Activated CD8-positive, alpha-beta memory T cell treated with anti-CD3 and anti-CD28 coated beads, Interleukin-2, amount 50 U/mL, for 24 hours (primary cell): Measurements from ENCODE around the gene TIGIT.
"Not testable (repeated sequence)": the region's sequence is repeated elsewhere in the genome, so short reads cannot be mapped to it uniquely, and the experiment has no call there.

Experiments
- DNase-seq: peaks from one replicate; pipeline ENCODE4 v3.0.0-alpha.2; 2020; ENCODE audit errors: extremely low read depth

Gene TIGIT

GRCh38 chr3:114293838-114294535 is at the start of gene TIGIT:
TIGIT (plus strand) TSS chr3:114294028; CDS start chr3:114294062, 34 bp downstream.
- no peak for DNase-seq

- DNase-seq = no peak
These were observed 40.9 kb upstream of the TIGIT start for GRCh38 chr3:114252954-114253353.

DNA sequence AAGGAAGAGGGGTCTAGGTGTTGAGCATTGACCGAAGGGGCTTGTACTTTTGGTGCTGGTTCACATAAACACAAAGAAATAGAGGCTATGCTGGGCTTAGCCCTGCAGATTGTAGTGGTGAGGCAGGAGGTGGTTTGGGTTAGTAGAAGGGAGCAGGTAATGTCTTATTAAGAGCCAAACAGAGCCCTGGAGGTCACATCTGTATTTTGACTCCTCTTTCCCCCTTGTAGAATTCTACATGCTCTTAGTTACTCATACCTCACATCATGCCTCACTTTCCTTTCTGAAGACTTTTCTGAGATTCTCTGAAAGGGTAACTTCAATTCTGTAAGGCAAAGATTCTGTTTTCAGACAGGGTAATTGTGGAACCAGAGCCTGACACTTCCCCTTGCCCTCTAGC is 40.3 kb upstream of the TIGIT start:
- no peak for DNase-seq

GRCh38 chr3:114259566-114259965 is 34.3 kb upstream of the TIGIT start:
- DNase-seq = no peak

- no peak for DNase-seq
These were observed 33.7 kb upstream of the TIGIT start for GRCh38 chr3:114260152-114260551.

GRCh38 chr3:114270019-114270418 is 23.8 kb upstream of the TIGIT start:
- DNase-seq = no peak

GRCh38 chr3:114272271-114272670 is 21.6 kb upstream of the TIGIT start:
- DNase-seq = no peak

DNA sequence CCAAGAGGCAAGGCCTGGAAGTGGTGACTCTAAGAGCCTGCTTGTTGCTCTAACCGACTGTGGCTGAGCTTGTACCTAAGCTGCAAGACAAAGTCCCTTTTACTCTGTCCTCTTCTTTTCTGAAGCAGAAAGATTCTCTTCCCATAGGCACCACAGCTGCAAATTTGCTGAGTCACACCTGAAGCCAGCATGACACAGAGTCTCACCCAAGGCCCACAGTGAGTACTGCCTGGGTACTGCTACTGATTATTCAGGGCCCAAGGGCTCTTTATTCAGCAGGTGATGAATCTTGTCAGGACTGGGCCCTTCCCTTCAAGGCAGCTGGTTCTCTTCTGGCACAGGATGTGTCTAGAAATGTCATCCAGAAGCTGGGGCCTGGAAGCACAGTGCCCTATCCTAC is 18.9 kb upstream of the TIGIT start:
- no peak for DNase-seq

DNA sequence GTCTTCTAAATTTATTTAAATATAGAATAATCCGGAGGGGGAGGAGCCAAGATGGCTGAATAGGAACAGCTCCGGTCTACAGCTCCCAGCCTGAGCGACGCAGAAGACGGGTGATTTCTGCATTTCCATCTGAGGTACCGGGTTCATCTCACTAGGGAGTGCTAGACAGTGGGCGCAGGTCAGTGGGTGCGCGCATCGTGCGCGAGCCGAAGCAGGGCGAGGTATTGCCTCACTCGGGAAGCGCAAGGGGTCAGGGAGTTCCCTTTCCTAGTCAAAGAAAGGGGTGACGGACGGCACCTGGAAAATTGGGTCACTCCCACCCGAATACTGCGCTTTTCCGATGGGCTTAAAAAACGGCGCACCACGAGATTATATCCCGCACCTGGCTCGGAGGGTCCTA is 17.0 kb upstream of the TIGIT start:
- DNase-seq = not testable (repeated sequence)

GRCh38 chr3:114284644-114285043 is 9.2 kb upstream of the TIGIT start:
- DNase-seq = no peak

DNA sequence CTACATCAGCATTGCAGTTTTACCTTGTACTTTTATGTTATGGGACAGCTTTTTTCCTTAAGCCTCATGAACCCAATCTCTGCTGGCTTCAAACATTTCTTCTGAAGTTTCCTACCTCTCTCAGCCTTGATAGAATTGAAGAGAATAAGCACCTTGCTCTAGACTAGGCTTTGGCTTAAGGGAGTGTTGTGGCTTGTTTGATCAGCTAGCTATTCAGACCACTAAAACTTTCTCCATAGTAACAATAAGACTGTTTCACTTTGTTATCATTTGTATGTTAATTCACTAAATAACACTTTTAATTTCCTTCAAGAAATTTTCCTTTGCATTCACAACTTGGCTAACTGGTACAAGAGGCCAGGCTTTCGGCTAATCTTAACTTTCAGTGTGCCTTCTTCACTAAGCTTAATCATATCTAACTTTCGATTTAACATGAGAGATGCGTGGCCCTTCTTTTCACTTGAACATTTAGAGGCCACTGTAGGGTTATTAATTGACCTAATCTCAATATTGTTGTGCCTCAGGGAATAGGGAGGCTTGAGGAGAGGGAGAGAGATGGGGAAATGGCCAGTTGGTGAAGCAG is 8.1 kb upstream of the TIGIT start:
- no peak for DNase-seq

- DNase-seq = no peak
These were observed 7.6 kb upstream of the TIGIT start for GRCh38 chr3:114286266-114286665.

DNA sequence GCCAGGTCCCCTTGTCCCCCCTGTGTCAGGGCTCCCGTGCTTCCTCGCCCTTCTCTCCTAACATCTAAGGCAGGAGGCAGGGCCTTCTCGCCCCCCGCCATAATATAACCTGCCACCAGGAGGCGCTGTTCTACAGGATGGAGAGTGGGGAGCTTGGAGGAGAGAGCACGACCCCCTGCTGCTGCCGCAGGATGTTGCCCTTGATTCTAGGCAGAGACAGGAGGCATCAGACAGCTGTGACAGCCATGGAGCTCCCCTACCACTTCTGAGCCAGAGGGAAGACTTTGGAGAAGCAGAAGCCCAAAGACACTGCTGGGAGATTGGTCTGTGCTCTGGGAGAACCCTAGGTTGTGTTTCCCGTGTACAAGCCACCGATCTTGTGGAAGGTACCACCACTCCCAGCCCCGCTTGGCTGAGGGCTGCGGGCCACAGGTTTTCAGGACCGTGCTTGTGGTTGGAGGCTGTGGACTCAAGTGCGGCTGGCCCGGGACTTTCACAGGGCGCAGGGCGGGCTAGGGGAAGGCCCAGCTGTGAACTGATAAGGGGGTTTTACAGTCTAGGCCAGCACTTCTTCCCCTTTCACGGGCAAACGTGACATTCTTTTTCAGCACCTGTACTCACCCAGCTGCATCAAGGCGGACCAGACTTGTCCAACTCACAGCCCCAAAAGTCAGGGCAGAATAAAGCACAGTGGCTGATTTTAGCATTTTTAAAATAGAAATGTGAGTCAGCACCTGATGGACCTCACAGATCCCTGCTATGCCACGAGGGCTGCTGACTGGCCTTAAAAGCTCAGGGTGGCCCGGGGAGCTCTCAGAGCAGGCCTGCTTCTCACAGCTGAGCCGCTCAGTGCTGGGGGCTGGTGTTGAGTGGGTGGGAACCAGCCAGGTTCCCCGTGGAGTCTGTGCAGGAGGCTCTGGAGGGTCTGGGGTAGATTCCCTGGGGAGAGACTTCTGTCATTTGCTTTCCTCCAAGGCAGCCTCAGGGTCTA is 2.6 kb upstream of the TIGIT start:
- DNase-seq = peak; percentile 89

DNA sequence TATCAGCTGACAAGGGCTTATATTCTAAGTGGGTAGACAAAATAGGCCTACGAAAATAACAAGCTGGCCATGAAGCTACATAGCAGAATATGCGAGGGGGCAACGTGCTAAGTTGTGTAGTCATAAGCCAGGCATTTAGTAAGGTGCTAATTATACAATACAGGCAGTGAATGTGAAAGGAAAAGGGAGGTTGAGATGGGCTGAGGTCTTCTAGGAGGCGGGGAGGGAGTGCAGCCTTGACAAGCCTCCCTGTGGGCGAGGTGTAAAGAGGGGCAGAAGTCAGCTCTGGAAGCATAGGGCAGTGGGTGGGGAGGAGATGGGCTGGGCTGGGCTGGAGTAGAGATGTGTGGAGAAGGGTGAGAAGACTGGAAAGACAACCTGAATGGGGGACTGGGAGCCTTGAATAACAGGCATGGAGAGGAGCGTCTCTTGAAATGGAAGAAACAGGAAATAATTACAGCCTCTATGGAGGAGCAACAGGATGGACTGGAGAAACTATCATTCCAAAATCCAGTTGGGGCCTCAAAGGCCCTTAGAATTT is 1.2 kb downstream of the TIGIT start:
- DNase-seq = no peak

- no peak for DNase-seq
These were observed 2.1 kb downstream of the TIGIT start for GRCh38 chr3:114295946-114296345.

DNA sequence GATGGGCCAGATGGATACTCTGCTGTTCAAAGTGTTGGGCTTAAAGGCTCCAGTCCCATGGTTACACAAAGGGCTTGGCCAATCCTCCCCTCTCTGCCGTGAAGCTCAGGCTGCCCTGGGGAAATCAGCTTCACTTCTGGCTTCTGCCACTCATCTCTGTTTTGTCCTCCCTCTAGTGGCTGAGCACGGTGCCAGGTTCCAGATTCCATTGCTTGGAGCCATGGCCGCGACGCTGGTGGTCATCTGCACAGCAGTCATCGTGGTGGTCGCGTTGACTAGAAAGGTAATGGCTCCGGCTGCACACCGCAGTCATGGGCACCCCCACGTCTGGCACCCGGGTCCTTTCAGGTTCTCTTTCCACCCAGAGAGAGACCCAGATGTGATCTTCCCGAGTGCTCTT is 5.6 kb downstream of the TIGIT start:
- DNase-seq = no peak

GRCh38 chr3:114299941-114300624 is 6.3 kb downstream of the TIGIT start:
- no peak for DNase-seq

DNA sequence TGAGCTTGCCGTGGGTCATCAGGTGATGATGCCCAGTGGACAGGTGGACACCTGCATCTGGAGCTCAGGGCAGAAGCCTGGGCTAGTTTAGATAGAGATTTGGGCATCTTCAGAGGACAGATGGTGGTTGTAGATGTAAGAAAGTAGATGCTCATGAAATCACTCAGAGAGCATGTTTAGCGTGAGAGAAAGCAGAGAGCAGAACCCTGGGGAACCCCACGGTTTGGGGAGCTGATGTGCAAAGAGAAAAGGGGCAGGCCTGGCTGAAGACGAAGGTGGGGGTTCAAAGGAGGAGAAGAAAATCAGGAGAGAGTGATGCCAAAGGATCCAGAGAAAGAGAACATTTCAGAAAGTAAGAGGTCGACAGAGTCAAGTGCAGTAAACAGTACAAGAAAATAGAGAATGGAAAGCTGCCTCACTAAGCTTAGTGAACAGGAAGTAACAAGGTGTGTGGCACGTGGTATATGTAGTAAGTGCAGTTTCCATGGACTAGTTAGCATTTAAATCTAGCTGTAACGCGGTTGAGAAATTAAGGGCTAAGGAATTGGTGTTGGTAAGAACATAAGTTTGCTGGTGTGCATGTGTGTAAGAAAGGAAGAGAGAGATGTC is 13.5 kb downstream of the TIGIT start:
- no peak for DNase-seq

GRCh38 chr3:114307832-114308231 is 14.0 kb downstream of the TIGIT start:
- DNase-seq = no peak

- no peak for DNase-seq
These were observed 14.5 kb downstream of the TIGIT start for GRCh38 chr3:114308377-114308776.

DNA sequence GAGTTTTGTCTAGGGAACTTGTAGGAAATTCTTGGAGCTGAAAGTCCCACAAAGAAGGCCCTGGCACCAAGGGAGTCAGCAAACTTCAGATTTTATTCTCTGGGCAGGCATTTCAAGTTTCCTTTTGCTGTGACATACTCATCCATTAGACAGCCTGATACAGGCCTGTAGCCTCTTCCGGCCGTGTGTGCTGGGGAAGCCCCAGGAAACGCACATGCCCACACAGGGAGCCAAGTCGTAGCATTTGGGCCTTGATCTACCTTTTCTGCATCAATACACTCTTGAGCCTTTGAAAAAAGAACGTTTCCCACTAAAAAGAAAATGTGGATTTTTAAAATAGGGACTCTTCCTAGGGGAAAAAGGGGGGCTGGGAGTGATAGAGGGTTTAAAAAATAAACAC is 15.0 kb downstream of the TIGIT start:
- no peak for DNase-seq
